PC-3 (cell line): Measurements from ENCODE around the gene OR12D3. TPM values are rescaled to one million over a fixed set of nuclear protein-coding genes. Genes with fewer than 3 reads are reported as not detected.

Experiments used
- ATAC-seq: fragments of 200-7000 bp; cut with Tn5 transposase; 2 replicates; pipeline ENCODE4 v1.9.1; 2020; ENCODE audit warnings: mild to moderate bottlenecking, moderate library complexity
- BruUV-seq: library from RNA; stranded (reverse); fragments of 400-500 nt; replicated peaks from 2 replicates; lab custom pipeline; 2021; lab: Mats Ljungman, UMichigan
- CTCF ChIA-PET: fragments of 300-600 bp; sonication (Branson Sonifier 250); formaldehyde crosslinking; loops from one replicate; lab custom pipeline; 2022; ENCODE audit warnings: antibody characterized with exemption; lab: Charles Lee
- POLR2A ChIA-PET: fragments of 300-600 bp; sonication (Branson Sonifier 250); formaldehyde crosslinking; loops from one replicate; lab custom pipeline; 2022; ENCODE audit warnings: antibody characterized with exemption; ENCODE audit not compliant: unreplicated experiment; lab: Charles Lee
- DNase-seq: peaks from one replicate; pipeline ENCODE4 v3.0.0-alpha.2; 2015
- H2AFZ ChIP-seq: fragments of 300-600 bp; sonication (generic); 2 replicates; pipeline ENCODE4 v1.6.0; 2016; ENCODE audit warnings: antibody characterized with exemption, low read length
- H3F3A ChIP-seq: fragments of 300-600 bp; sonication (generic); one replicate; pipeline ENCODE4 v1.6.0; 2017; ENCODE audit warnings: antibody characterized with exemption, low read length, control low read depth, mild to moderate bottlenecking; ENCODE audit not compliant: unreplicated experiment
- H3K27ac ChIP-seq: fragments of 300-600 bp; sonication (generic); 2 replicates; pipeline ENCODE4 v1.5.1; 2016; ENCODE audit warnings: mild to moderate bottlenecking, low read length
- H3K27me3 ChIP-seq: fragments of 300-600 bp; sonication (generic); 2 replicates; pipeline ENCODE4 v1.6.1; 2016; ENCODE audit warnings: low read length, mixed read lengths
- H3K36me3 ChIP-seq: fragments of 300-600 bp; sonication (generic); 2 replicates; pipeline ENCODE4 v1.6.1; 2016; ENCODE audit warnings: low read depth, mixed run types, low read length, mixed read lengths
- H3K4me1 ChIP-seq: fragments of 300-600 bp; sonication (generic); 2 replicates; pipeline ENCODE4 v1.5.1; 2016; ENCODE audit warnings: low read length; ENCODE audit not compliant: insufficient read depth
- H3K4me2 ChIP-seq: fragments of 300-600 bp; sonication (generic); 2 replicates; pipeline ENCODE4 v1.6.0; 2016; ENCODE audit warnings: low read length
- H3K4me3 ChIP-seq: fragments of 300-600 bp; sonication (generic); 2 replicates; pipeline ENCODE4 v1.5.1; 2016; ENCODE audit warnings: mild to moderate bottlenecking, low read length, mixed read lengths
- H3K79me2 ChIP-seq: fragments of 300-600 bp; sonication (generic); 2 replicates; pipeline ENCODE4 v1.6.1; 2017; ENCODE audit warnings: low read length, mixed read lengths
- H3K9ac ChIP-seq: fragments of 300-600 bp; sonication (generic); 2 replicates; pipeline ENCODE4 v1.6.0; 2016; ENCODE audit warnings: mild to moderate bottlenecking, low read length
- H3K9me2 ChIP-seq: fragments of 300-600 bp; sonication (generic); replicated peaks from 2 replicates; pipeline ENCODE4 v1.6.1; 2016; ENCODE audit warnings: mixed run types, low read length, mixed read lengths
- H3K9me3 ChIP-seq: fragments of 300-600 bp; sonication (generic); 2 replicates; pipeline ENCODE4 v1.6.1; 2016; ENCODE audit warnings: low read length, mixed read lengths
- H4K20me1 ChIP-seq: fragments of 300-600 bp; sonication (generic); 2 replicates; pipeline ENCODE4 v1.6.1; 2016; ENCODE audit warnings: low read length, mixed read lengths
- EZH2 ChIP-seq: fragments of 300-600 bp; sonication (generic); IDR thresholded peaks from one replicate; pipeline ENCODE4 v1.6.1; 2017; ENCODE audit warnings: antibody characterized with exemption, mild to moderate bottlenecking, low read length; ENCODE audit not compliant: unreplicated experiment
- EZH2phosphoT487 ChIP-seq: fragments of 300-600 bp; sonication (generic); IDR thresholded peaks from 2 replicates; pipeline ENCODE4 v1.6.1; 2018; ENCODE audit warnings: mild to moderate bottlenecking, antibody characterized with exemption, low read length, borderline replicate concordance
- intact Hi-C: fragments of 100-400 bp; cut with micrococcal nuclease; formaldehyde crosslinking; loops from 2 replicates; pipeline ENCODE4 v1.9.0; 2023
- total RNA-seq: library from RNA; depleted of rRNA; stranded (reverse); fragments of >200 nt; gene quantifications from 2 replicates; pipeline ENCODE4 v1.2.3, GENCODE V29; 2014
- TF ChIP-seq, protein P1 (sequence below): fragments of 300-600 bp; sonication (generic); conservative IDR thresholded peaks from 2 replicates; pipeline ENCODE4 v1.5.1; 2017; ENCODE audit warnings: antibody characterized with exemption, low read depth, mild to moderate bottlenecking, low read length

Gene OR12D3
- total RNA-seq, 1 experiment from 2014 or later: not detected

GRCh38 chr6:29399525-29399924 lies 24.4 kb upstream of the OR12D3 start:
- H4K20me1 ChIP-seq: no peaks in the 10 kb centered on the region
- no peak for DNase-seq
- ChIA-PET POLR2A (no interaction called here), CTCF (no interaction called here)
- ATAC-seq: no peak
- BruUV-seq: no TSS peak
- intact Hi-C loops: no loop called here
- H3K27me3 ChIP-seq: peaks cover 34% of the 10 kb centered on the region
- H3K27ac ChIP-seq: no peak overlapping the region
- no peak overlapping the region for H3K4me2 ChIP-seq
- no peaks in the 10 kb centered on the region for H3K9me2 ChIP-seq
- no peaks in the 10 kb centered on the region for H3F3A ChIP-seq
- no peak overlapping the region for H3K9ac ChIP-seq
- no peaks in the 10 kb centered on the region for H3K36me3 ChIP-seq
- H3K9me3 ChIP-seq: no peaks in the 10 kb centered on the region
- no peak overlapping the region for H3K4me3 ChIP-seq
- TF ChIP-seq EZH2: no peak
- TF ChIP-seq EZH2phosphoT487: no peak
- TF ChIP-seq, protein P1, sequence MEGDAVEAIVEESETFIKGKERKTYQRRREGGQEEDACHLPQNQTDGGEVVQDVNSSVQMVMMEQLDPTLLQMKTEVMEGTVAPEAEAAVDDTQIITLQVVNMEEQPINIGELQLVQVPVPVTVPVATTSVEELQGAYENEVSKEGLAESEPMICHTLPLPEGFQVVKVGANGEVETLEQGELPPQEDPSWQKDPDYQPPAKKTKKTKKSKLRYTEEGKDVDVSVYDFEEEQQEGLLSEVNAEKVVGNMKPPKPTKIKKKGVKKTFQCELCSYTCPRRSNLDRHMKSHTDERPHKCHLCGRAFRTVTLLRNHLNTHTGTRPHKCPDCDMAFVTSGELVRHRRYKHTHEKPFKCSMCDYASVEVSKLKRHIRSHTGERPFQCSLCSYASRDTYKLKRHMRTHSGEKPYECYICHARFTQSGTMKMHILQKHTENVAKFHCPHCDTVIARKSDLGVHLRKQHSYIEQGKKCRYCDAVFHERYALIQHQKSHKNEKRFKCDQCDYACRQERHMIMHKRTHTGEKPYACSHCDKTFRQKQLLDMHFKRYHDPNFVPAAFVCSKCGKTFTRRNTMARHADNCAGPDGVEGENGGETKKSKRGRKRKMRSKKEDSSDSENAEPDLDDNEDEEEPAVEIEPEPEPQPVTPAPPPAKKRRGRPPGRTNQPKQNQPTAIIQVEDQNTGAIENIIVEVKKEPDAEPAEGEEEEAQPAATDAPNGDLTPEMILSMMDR: no peak
- H2AFZ ChIP-seq: no peak overlapping the region
- no peaks in the 10 kb centered on the region for H3K4me1 ChIP-seq
- no peaks in the 10 kb centered on the region for H3K79me2 ChIP-seq

DNA sequence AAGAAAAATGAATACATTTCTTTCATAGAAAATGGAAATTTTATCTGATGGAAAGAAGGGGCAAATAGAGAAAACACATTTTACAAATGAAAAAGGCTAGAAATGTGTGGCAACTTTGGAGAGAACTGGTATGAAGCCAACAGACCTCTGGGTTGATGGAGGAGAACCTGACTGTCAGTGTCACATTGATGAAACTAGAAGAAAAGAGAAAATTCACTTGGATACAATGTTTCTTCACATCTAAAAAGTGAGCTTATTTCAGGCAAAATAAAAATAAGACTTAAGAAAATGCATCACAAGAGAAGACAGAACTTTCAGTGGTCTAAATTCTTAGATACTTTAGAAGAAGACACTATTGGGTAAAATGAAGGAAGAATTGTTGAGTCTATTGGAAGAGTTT lies 20.2 kb upstream of the OR12D3 start, which contains the start of gene OR12D2:
TSS of gene OR12D2 (plus strand) at position 301 of the 400 bp plus-strand sequence. CDS start 1,069 bp downstream, outside the sequence.
- CTCF ChIA-PET: no interaction called here
- DNase-seq (no peak), ATAC-seq (no peak)
- Histone ChIP-seq H4K20me1 (no peaks in the 10 kb centered on the region), H3F3A (no peaks in the 10 kb centered on the region), H3K79me2 (no peaks in the 10 kb centered on the region), H3K9ac (no peak within 1 kb of the TSS), H3K9me3 (no peaks in the 10 kb centered on the region), H3K36me3 (no peaks in the 10 kb centered on the region), H3K4me3 (no peak within 1 kb of the TSS), H3K9me2 (no peaks in the 10 kb centered on the region), H3K27me3 (peaks cover 48% of the 10 kb centered on the region), H3K4me2 (no peak within 1 kb of the TSS), H3K4me1 (no peaks in the 10 kb centered on the region), H2AFZ (no peak within 1 kb of the TSS), H3K27ac (no peak within 1 kb of the TSS)
- POLR2A ChIA-PET: no interaction called here
- BruUV-seq: no TSS peak
- intact Hi-C loops: no loop called here
- TF ChIP-seq EZH2: no peak
- TF ChIP-seq, protein P1: no peak
- no peak for TF ChIP-seq EZH2phosphoT487

- H3F3A ChIP-seq: no peaks in the 10 kb centered on the region
- BruUV-seq: no TSS peak
- no peak overlapping the region for H2AFZ ChIP-seq
- no peak for ATAC-seq
- peaks cover 55% of the 10 kb centered on the region for H3K27me3 ChIP-seq
- H3K4me2 ChIP-seq: no peak overlapping the region
- H3K9ac ChIP-seq: no peak overlapping the region
- no peaks in the 10 kb centered on the region for H4K20me1 ChIP-seq
- H3K4me1 ChIP-seq: no peaks in the 10 kb centered on the region
- H3K79me2 ChIP-seq: no peaks in the 10 kb centered on the region
- TF ChIP-seq EZH2phosphoT487 (no peak), EZH2 (no peak)
- TF ChIP-seq, protein P1: no peak
- CTCF ChIA-PET: no interaction called here
- H3K9me3 ChIP-seq: no peaks in the 10 kb centered on the region
- no peaks in the 10 kb centered on the region for H3K36me3 ChIP-seq
- no peak overlapping the region for H3K27ac ChIP-seq
- no peak for DNase-seq
- POLR2A ChIA-PET: no interaction called here
- intact Hi-C loops: no loop called here
- H3K9me2 ChIP-seq: no peaks in the 10 kb centered on the region
- H3K4me3 ChIP-seq: no peak overlapping the region
These were observed 13.4 kb upstream of the OR12D3 start for GRCh38 chr6:29388533-29388932.
